A172 (cell line): ENCODE results near the gene TXNIP. TPM values are rescaled to one million over a fixed set of nuclear protein-coding genes. Genes with fewer than 3 reads are reported as not detected.
A peak's percentile ranks its signal among the peaks of the same experiment; 100 is the strongest.

Source experiments
- DNase-seq: peaks from one replicate; pipeline ENCODE4 v3.0.0-alpha.2; 2015; ENCODE audit warnings: low spot score
- total RNA-seq: library from RNA; depleted of rRNA; stranded (reverse); fragments of >200 nt; shearing (Covaris generic); gene quantifications from 2 replicates; pipeline ENCODE4 v1.2.3, GENCODE V29; 2014

Gene TXNIP
- total RNA-seq, 1 experiment from 2014 or later, result 14.4 TPM

DNA sequence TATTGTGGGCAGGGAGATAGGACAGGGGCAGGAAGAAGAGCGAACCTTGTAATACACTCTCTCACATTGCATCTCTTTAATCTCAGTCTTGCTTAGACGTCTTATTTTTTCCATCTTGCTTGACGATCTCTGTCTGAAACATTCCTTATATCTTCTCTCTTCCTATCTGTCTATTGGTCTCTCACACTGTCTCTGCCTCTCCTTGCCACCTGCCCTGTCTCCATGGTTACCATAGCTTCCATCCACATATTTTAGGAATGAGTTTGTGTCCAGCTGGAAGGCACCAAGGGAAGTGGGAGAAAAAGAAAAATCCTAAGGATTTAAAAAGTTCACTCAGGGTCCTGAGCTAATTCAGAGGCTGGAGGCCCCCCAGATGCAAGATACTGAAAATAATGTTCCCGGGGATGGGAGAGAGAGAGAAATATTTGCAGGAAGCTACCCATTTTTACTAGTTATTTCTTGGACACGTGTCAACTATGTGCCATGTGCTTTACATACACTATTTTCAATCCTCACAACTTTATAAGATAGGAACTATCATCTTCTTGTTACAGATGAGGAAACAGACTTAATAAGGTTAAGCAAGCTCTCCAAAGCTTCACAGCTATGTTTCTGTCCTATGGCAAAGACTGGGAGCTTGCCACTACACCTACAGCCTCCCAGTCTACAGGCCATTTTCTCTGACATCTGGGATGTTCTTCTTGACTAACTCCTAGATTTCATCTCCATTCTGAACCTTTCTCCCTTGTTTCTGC, 32.9 kb downstream of the TXNIP start:
- DNase-seq, result peak; percentile 81

DNA sequence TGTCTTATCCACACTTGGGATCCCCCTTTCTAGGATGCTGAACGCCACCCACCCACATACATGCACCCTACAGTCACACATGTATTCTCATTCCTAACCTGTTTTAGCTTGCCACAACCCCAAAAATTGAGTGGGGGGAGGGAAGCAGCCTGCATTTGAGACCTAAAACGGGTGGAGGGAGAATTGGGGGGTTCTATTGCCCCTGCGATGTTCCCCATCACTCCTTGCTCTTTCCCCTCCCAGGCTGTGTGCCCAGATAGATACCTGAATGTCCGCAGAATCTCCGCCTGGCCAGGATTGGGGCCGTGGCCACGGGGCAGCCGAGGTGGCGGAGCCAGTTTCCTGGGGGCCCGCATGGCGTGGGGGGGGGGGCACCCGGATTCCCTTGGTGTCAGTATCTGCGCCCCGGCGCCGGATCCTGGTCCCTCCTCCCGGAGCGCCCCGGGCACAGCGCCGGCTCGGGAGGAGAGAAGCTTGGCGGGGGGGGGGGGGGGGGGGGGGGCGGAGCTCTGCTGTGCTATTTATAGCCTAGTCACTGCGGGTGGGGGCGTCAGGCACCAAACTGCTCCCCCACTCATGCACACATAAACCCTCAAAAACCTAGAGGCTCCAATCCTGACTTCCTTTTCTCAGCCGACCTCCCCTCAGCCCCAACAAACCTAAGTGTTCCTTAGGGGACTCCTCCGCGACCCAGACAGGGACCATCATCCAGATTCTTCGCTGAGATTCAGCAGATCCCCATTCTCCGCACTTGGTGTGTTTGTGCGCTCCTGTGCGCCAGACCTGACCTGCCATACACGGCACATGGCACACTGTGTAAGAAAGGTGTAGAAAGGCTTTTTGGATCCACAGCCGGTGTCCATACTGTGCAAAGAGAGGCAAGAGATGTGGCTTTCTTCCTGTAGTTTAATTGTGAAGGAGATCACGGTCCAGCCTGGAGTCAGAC, 33.9 kb downstream of the TXNIP start:
- peak; percentile 28 for DNase-seq

DNA sequence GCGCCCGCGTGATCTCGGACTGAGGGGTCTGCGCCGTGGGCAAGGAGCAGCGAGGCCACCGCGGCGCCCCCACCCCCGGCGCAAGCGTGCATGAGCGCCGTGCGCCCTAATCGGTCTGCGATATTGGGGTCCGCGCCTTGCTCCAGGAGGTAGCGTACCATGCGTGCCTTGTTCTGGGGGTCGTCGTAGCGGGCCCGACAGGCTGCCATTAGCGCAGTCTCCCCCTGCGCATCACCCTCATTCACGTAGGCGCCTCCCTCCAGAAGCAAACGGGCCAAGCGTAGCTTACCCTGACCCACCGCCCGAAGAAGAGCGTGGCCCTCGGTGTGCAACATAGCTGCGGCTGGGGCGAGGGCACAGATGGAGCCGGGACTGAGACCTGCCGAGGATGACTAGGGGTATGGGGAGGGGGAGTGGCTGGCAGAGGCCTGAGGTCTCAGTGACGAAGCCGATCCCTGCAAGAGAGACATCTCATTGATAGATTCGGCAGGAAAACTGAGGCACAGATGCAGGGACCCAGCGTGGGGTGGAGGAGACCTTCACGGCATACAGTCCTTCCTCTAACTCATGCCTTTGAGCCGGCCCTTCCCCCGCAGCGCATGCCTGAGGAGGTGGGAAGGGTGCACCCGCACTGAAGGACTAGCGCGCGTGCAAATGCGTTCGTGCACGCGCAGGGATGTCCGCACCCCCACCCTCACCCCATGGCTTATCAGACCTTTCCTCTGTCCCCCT, 34.8 kb downstream of the TXNIP start:
- no peak for DNase-seq

DNA sequence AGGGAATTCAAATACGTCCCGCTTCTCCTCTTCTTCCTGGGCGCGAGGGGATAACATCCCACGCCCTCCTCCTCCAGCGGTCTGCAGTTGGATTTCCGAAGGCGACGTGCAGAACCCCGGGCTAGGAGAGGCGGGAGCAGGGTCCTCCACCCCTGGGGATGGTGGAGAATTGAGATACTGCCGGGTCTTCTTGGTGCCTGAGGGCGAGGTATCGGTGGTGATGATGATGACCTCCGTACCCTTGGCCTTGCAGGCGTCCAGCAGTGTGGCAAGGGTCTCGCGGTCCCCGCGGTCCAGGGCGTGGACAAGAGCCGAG, 35.3 kb downstream of the TXNIP start:
- DNase-seq, result no peak

DNA sequence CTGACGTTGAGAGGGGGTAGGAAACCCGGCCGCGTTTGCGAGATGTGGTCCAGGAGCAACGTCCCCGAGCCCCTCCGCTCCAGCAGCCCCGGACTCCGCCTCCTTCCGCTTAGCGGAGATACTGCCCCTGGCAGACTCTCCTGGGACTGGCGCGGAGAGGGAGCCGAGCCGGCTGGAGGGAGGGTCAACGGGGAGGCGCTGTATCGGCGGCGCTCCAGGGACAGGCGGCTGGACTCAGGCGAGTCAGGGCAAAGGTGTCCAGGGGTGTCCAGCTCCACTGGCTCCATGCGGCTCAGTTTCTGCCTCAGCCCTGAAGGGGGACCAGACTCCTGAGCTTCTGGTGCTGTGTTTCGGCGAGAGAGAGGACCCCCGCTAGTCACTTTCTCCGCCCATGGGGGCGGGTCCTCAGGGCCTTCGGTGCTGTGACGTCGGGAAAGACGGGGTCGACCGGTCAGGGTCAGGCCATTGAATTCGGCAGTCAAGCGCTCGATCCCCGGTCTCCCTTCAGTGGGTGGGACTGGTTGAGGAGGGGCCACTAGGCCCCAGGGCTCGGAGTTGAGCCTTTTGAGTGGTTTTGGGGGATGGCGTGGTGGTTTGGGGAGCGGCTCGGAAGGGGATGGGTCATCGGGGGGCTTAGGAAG, 35.8 kb downstream of the TXNIP start:
- DNase-seq, result no peak

DNA sequence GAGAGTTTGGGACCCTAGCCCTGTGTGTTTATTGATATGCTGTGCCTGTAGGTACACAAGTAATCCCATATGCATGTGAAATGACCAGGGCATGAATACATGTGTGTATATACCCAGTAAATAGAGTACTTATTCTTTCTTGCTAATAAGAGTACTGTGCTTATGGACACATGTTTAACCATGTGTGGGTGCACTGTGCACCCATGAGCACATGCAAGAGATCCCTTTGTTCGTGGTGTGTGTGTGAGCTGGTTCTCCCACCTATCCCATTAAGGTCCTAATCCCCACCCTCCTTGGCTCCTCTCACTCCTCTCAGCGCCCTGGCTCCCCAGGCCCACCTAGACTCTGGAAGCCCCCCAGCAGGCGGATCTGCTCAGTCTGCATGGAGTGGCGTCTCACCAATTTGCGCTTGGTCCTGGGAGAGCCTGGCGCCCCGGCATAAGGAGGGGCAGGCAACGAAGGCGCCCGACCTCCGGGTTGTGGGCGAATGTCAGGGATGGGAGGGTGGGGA, 36.4 kb downstream of the TXNIP start:
- no peak for DNase-seq

DNA sequence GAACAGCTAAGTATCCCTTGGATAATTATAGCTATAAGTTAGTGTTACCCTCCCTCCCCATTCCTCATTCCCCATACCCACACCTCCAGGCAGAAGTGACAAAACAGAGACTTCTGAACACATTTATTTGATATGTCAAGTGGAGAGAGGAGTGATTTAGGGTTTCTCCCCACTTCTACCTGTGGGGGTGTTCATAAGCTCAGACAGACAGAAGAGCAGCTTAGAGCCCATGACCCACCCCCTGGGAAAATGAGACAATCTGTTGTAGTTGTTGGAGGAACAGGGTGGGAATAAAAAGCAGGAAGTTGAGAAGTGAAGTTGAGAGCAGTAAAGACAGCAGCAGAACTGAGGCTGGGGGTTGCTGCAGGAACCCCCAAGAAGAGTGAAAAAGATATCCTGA, 37.0 kb downstream of the TXNIP start:
- DNase-seq, result no peak

DNA sequence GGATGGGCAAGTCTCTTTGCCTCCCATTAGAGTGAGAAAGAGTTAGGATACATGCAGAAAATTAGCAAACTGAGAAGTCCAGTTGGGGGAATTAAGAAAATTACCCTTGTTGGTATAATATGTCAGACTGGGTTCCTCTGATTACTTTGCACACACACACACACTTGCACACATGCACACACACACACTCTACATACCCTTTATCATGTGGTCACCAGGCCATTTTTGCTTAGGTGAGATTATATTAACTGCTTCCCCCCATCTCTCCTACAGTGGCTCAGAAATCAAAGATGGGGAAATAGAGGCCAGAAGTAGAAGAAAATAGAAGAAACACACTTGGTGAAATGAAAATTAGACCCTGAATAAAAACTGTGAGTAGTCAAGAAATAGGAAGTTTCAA, 37.6 kb downstream of the TXNIP start:
- no peak for DNase-seq

DNA sequence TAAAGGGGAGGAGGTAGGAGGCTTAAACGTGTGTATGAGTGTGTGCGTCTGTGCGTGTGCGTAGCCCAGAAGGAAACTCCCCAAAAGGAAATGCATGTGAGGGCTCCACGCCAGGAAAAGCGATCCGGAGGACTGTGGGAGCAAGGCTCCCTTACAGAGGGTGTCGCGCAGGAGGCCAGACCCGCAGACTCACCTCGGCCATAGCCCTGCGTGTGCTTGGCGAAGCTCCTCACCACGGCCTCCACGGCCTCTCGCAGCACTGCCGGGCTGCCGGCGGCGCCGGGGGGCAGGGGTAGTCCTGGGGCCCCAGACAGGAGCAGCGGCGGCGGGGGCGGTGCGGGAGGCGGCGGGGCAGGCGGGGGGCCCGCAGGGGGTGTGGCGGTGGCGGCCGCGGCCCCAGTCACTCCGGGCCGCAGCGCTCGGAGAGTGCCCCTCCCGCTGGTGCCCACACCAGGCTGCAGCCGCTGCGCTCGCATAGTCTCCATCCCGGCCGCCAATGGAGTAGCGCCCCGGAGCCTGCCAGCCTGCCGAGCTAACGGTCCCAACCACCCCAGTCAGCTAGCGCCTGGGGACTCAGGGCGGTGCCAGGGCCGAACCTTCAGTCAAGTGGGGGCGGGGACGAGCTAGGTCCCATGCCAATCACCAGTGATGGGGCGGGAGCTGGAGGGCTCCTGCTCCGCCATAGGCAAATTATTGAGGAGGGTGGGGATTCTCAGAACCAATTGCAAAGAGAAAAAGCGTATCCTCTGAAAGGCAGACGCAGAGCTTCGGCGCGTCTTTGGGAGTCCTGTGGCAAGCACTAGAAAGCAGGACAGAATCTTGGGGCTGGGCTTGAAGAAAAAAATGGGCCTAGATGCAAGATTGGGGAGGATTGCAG, 38.7 kb downstream of the TXNIP start, which contains the start of gene LIX1L:
Gene LIX1L, minus strand, starts transcription at position 575 of the 877 bp plus-strand sequence. Its CDS starts 90 bp downstream, at position 485.
- peak; percentile 98 for DNase-seq

DNA sequence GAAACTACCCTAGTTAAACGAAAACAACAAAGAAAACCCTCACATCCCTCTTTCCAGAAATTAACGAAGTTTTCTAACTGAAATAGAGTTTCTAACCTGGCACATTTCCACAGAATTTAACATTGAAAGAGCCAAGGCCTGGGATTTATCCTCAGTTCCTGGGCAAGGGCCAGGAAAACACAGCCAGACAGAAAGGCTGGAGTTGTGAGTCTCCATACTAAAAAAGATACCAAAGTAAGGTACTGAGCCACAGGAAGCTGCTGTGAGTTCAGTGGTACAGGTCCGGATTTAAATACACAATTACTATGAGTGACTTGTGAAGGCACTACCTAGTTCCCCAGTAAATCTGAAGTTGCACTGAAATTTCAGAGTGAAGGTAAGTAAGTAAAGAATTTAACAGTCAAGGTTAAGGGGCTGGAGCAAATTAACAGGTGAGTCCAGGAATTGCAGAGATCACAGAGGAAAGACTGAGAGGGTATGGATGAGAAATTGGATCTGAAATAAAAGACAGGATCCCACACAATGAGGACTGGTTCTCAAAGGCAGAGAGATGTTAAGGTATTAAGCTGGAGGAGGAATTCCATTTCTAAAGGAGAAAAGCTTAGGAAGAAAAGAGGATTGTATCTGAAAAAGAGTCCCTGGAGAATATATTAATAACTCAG, 39.5 kb downstream of the TXNIP start:
- no peak for DNase-seq

DNA sequence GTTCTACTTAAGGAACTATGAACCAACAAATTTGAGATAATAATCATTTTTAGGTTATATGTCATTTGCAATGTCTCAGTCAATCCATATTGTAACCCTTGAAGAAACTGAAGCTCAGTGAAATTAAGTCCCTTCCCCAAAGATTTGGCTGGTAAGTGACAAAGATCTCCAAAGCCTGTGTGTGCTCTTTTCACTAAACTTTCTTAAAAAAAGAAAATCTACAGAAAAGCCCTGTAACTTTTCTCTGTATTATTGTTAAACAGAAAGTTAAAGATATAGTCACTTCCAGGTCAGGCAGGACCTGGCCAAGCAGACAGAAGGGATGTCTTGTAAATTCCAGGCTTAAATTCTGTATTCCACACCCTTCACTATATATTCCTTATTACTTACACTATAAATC, 40.0 kb downstream of the TXNIP start:
- no peak for DNase-seq

DNA sequence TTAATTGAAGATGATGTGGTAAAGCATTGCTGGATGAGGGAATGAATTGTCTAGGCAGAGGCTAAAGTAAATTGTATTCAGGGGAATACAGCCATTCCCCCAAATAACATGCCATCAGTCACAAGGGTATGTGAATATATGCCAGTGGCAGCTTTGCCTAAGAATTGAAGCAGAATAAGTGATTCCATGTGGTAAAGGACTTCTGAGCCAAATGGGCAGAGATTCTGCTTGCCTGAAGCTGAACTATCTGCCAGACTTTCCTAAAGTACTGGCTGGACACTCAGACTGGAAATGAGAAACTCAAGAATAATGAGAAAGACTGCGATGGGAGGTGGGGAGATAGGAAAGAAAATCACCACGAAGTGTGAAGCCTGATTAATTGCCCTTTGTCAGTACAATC, 40.9 kb downstream of the TXNIP start:
- no peak for DNase-seq

DNA sequence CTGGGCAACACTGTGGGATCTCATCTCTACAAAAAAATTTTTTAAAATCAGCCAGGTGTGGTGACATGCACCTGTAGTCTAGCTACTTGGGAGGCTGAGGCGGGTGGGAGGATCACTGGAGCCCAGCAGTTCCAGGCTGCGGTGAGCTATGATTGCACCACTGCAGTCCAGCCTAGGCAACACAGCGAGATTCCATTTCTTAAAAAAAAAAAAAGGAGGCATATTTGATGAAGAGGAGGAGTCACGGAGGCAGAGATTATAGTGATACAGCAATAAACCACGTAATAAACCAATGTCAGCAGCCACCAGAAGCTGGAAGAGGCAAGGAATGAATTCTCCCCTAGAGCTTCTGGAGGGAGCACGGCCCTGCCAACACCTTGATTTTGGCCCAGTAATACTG, 42.5 kb downstream of the TXNIP start:
- DNase-seq, result no peak

DNA sequence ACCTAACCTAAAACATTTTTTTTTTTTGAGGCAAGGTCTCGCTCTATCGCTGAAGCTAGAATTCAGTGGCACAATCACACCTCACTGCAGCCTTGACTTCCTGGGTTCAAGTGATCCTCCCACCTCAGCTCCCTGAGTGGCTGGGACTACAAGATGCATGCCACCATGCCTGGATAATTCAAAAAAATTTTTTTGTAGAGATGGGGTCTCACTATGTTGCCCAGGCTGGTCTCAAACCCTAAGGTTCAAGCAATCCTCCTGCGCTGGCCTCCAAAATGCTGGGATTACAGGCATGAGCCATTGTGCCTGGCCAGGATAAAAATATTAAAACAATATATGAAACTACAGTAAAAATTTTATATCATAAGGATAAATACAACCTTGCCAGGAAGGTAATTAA, 43.5 kb downstream of the TXNIP start:
- DNase-seq, result no peak

DNA sequence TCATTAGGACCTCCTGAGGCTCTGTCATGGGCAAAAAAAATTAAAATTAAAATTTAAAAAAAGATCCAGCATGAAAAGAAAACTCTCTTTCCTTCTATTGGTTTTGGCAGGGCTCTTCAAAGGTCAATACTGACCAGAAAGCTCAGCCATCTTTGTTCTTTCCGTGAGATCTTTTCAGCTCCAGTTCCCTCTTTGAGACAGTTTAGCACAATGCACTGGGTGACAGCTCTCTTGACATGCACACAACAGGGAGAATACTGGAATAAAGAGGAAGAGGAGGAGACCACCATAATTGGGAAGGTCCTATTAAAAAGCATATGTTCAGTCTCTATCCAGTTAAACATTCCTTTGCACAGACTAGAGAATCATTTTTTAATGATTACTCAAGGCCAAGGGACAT, 44.9 kb downstream of the TXNIP start:
- no peak for DNase-seq

DNA sequence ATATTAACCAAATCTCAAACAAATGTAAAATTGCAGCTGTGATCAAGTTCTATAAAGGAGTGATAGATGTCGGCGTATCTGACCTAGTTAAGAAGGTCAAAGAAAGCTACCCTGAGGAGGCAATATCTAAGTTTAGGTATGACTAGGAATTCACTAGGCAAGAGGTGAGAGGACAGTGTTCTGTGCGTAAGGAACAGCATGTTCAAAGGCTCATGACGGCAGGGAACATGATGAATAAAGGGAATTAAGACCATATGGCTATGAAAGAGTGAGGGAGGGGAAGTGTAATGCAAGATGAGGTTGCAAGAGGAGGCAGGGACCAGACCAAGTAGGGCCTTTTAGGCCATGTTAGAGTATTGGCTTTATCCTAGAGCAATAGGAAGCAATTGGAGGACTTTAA, 47.2 kb downstream of the TXNIP start:
- DNase-seq, result no peak

DNA sequence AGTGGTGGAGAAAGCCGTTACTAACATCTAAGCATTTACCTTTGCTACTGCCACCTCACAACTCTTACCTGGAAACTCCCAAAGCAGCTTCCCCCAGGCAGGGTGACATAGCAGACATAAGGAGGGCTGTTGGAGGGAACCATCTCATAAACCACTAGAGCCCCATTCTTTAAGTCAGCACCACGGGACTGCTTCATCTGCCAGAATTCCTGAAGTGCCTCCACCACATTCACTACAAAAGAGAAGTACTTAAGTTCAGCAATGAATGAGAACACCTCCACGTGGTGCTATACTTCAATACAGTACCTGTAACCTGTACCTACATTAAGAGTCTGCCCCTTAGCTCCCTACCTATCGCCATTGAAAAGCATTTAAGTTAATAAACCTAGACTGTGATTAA, 48.8 kb downstream of the TXNIP start:
- DNase-seq, result no peak

DNA sequence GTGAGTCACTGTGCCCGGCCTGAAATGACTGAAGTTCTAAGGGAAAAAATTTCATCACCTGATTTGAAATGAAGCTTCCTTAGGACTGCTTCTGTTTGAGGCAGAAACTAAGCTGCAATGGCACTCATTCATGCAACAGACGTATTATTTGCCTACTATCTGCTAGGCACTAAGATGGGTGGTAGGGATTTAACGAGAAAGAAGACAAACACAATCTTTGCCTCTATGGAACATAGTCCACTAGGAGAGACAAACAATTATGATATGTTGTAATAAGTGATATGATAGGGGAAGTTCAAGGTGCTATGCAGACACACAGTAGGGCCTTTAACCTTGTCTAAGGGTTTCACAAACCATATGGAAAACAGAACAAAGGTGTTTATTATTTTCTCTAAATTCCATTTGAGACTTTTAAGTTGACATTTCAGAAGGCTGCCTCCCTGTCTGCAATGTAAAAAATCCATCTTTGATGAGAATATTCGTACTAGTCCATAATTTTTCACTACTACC, 49.8 kb downstream of the TXNIP start:
- no peak for DNase-seq

DNA sequence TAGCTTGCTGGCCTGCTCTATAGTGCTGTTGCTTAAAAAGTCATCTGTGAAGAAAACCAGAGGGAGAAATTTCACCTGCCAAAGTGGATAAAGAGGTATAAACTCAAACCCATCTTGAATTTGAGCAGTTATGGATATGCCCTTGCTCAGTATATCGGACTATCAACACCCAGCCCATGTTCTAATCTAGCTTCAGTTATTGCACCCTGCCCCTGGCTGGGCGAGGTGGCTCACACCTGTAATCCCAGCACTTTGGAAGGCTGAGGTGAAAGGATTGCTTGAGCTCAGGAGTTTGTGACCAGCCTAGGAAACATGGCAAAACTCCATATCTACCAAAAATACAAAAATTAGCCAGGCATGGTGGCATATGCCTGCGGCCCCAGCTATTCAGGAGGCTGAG, 51.8 kb downstream of the TXNIP start:
- DNase-seq, result no peak

DNA sequence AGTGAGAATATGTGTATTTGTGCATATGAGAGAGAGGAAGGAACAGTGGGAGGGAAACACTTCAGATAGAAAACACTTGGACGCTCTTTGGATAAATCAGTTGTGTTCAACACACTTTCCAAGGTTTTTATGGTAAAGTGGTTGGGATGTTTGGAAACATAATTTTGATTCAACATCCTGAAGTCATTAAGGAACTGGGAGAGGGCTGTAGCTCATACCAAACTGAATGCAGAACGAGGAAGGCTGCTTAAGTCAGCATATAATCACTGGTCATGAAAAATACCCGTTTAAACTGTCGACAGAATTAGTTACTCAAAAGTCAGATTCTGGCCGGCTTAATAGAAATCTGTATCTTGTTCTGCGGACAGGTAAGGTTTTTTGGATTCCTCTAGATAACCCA, 53.5 kb downstream of the TXNIP start:
- no peak for DNase-seq
